ENCODE results near the gene CYBA. TPM values are rescaled to one million over a fixed set of nuclear protein-coding genes. Genes with fewer than 3 reads are reported as not detected.

Gene CYBA
- 84.2 and 250 TPM in 2 replicates for total RNA-seq (2016; rRNA removed; fragmentation: Illumina TruSeq; extraction: Trizol)
- total RNA-seq (2016; cell fraction: cytosol; rRNA removed; fragmentation: Illumina TruSeq; extraction: Trizol; ENCODE audit: low read depth): 92.1 and 114 TPM in 2 replicates
- total RNA-seq (2016; cell fraction: insoluble cytoplasmic fraction; rRNA removed; fragmentation: Illumina TruSeq; extraction: Trizol): 90.4 and 246 TPM in 2 replicates
- 55.3 and 74.3 TPM in 2 replicates for total RNA-seq (2016; cell fraction: membrane; rRNA removed; fragmentation: Illumina TruSeq; extraction: Trizol)
- 170 and 197 TPM in 2 replicates for total RNA-seq (2016; cell fraction: nucleus; rRNA removed; fragmentation: Illumina TruSeq; extraction: Trizol)
- 196 and 258 TPM in 2 replicates for polyA plus RNA-seq (2011; rRNA removed)
- 338 and 484 TPM in 2 replicates for polyA plus RNA-seq (2011; cell fraction: cytosol; rRNA removed)
- 620 and 660 TPM in 2 replicates for polyA plus RNA-seq (2011; cell fraction: nucleus; rRNA removed)
- 207 and 213 TPM in 2 replicates for polyA plus RNA-seq (2012)
- polyA plus RNA-seq (2016; cell fraction: cytosol; fragmentation: Illumina TruSeq; extraction: Trizol; ENCODE audit: low read depth): 111 and 128 TPM in 2 replicates
- polyA plus RNA-seq (2016; cell fraction: insoluble cytoplasmic fraction; fragmentation: Illumina TruSeq; extraction: Trizol; ENCODE audit: low read depth): 97.6 and 108 TPM in 2 replicates
- polyA plus RNA-seq (2016; cell fraction: membrane; fragmentation: Illumina TruSeq; extraction: Trizol; ENCODE audit: low read depth): 58.9 and 66.6 TPM in 2 replicates
- polyA plus RNA-seq (2016; cell fraction: nucleus; fragmentation: Illumina TruSeq; extraction: Trizol; ENCODE audit: insufficient read depth, low read depth): 462 and 471 TPM in 2 replicates
- 170 and 432 TPM in 2 replicates for polyA minus RNA-seq (2011; rRNA and poly(A)+ RNA removed; ENCODE audit: low replicate concordance)
- 173 and 183 TPM in 2 replicates for polyA minus RNA-seq (2011; cell fraction: cytosol; rRNA and poly(A)+ RNA removed)
- polyA minus RNA-seq (2011; cell fraction: nucleus; rRNA and poly(A)+ RNA removed): 79.1 and 82.6 TPM in 2 replicates
- percentile 83 among the genes with signal in this experiment for Bru-seq, nascent RNA
- BruChase-seq, experiment 1, labeled RNA remaining after a 6-hour chase: percentile 73 among the genes with signal in this experiment
- BruChase-seq, experiment 2, labeled RNA remaining after a 2-hour chase: percentile 84 among the genes with signal in this experiment
- long read RNA-seq, experiment 1, transcript CYBA-201 (6 exons, 797 nt): major isoform, 308 of 331 reads
- long read RNA-seq, experiment 1, partial matches to known transcripts: 8 of 331 reads
- long read RNA-seq, experiment 1, other reads (novel, unspliced or antisense): 13 of 331 reads
- long read RNA-seq, experiment 2, transcript CYBA-201 (6 exons, 797 nt): major isoform, 657 of 755 reads
- long read RNA-seq, experiment 2, partial matches to known transcripts: 48 of 755 reads
- long read RNA-seq, experiment 2, other reads (novel, unspliced or antisense): 47 of 755 reads

DNA sequence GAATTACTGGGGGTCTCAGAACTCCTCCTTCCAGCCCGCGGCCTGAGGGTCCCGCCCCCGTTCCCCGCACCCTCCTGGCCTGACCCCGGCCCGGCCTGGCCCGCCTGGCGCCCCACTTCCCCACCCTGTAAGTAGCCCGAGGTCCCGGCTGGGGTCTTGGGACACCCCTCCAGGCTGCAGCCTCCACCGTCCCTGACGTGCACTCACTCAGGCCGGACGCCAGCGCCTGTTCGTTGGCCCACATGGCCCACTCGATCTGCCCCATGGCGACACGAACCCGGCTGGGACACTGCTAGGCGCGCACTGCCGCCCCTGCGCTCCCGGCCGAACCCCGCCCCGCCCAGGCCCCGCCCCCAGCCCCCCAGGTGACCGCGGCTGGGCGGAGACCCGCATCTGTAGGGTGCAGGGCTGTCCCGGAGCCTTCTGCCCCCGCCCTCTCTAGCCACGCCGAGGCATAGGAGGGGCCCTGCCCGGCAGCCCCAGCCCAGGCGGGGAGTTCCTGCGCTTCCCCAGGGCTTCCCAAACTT is at the start of gene CYBA:
CYBA (minus strand) TSS at position 305 of the 527 bp plus-strand sequence; CDS start at position 265, 40 bp downstream.
- H3K4me3 ChIP-seq (replicated peaks in 1 of 3; ENCODE audit: insufficient read depth in 1 of 3, low read depth in 2 of 3, low read length in 3 of 3): peak within 1 kb of the TSS; percentile 66 to 100 (median 94)
- FAIRE-seq: no peak
- H3K36me3 ChIP-seq (replicated peaks in 1 of 2; ENCODE audit: control insufficient read depth in 1 of 2, insufficient read depth in 2 of 2, low read length in 2 of 2): peaks cover 5 to 24% of the 10 kb centered on the region in 2 experiments
- WGBS (ENCODE audit: low lambda C conversion rate): 2% methylated on average over 17 of the region's 41 CpGs
- POLR2A ChIA-PET: interaction anchor here (0.8 to 5.2 kb wide), 6 partner anchors 10 to 53 kb away, joined by 3 to 51 read pairs (median 4); partner anchors contain the start of gene MVD
- H2AFZ ChIP-seq (ENCODE audit: low read length): no peak within 1 kb of the TSS
- intact Hi-C loops (cut with micrococcal nuclease; ENCODE audit: unreplicated experiment) (loop anchor here (2.0 to 5.0 kb wide), 2 partner anchors 34 to 54 kb away; no protein-coding TSS in a partner anchor), in situ Hi-C loops (cut with HindIII; ENCODE audit: extremely low pct_ligation_motif_present, low pct_unique_long_range_greater_than_20kb) (no loop called here)
- peak within 1 kb of the TSS; percentile 97 for H3K4me2 ChIP-seq (ENCODE audit: low read depth, low read length)
- peak; percentile 83 for DNase-seq (ENCODE audit: low spot score)
- ATAC-seq: peak; percentile 76
- H4K20me1 ChIP-seq (ENCODE audit: insufficient read depth, low read length): peaks cover 8% of the 10 kb centered on the region; the same call in 1 of the 2 replicates
- H3K9me3 ChIP-seq (ENCODE audit: low read length): no peaks in the 10 kb centered on the region
- BruUV-seq (replicated peaks): no TSS peak
- peak within 1 kb of the TSS; percentile 88 for H3K27ac ChIP-seq (ENCODE audit: extremely low read length, insufficient read depth, low read length)
- CTCF ChIA-PET (ENCODE audit: low intra/inter-chr PET ratio, low total read pairs): no interaction called here
- no peaks in the 10 kb centered on the region for H3K27me3 ChIP-seq (ENCODE audit: control insufficient read depth in 1 of 2, insufficient read depth in 2 of 2, low read length in 2 of 2)
- H3K79me2 ChIP-seq (ENCODE audit: insufficient read depth, low read length): peaks cover 18% of the 10 kb centered on the region
- peaks cover 27% of the 10 kb centered on the region for H3K4me1 ChIP-seq (ENCODE audit: insufficient read depth, low read length)
- H3K9ac ChIP-seq (ENCODE audit: insufficient read depth, low read depth, low read length): peak within 1 kb of the TSS; percentile 86
- TF ChIP-seq ZNF703 (CRISPR knock-in tag; IDR thresholded peaks at IDR 0.05; ENCODE audit: borderline replicate concordance) (no peak; the same call in 1 of the 2 replicates), REST (IDR thresholded peaks at IDR 0.05; ENCODE audit: borderline replicate concordance in 1 of 2, low read depth in 1 of 2, low read length in 2 of 2) (peak in 1 of 2 experiments; percentile 51; a peak in 1 of 4 replicates), ZNF564 (CRISPR knock-in tag; IDR thresholded peaks at IDR 0.05) (peak; percentile 33; the same call in 1 of the 2 replicates), HDAC6 (IDR thresholded peaks at IDR 0.05; ENCODE audit: low read depth, low read length) (no peak), HMG20B (CRISPR knock-in tag; conservative IDR thresholded peaks at IDR 0.05) (no peak), MAFK (conservative IDR thresholded peaks at IDR 0.05 in 1 of 2, IDR thresholded peaks at IDR 0.05 in 1 of 2; ENCODE audit: low read length in 2 of 2) (no peak), SSRP1 (CRISPR knock-in tag; IDR thresholded peaks at IDR 0.05) (no peak), ZNF263 (CRISPR knock-in tag; IDR thresholded peaks at IDR 0.05) (peak; percentile 58; the same call in 1 of the 2 replicates), FOXM1 (CRISPR knock-in tag; IDR thresholded peaks at IDR 0.05) (peak; percentile 46; the same call in 1 of the 2 replicates), HNF4A (CRISPR knock-in tag; IDR thresholded peaks at IDR 0.05) (no peak), ZNF567 (CRISPR knock-in tag; IDR thresholded peaks at IDR 0.05; ENCODE audit: borderline replicate concordance) (no peak)
- TF ChIP-seq, protein P1, sequence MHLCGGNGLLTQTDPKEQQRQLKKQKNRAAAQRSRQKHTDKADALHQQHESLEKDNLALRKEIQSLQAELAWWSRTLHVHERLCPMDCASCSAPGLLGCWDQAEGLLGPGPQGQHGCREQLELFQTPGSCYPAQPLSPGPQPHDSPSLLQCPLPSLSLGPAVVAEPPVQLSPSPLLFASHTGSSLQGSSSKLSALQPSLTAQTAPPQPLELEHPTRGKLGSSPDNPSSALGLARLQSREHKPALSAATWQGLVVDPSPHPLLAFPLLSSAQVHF (CRISPR knock-in tag; IDR thresholded peaks at IDR 0.05): peak; percentile 79; the same call in 1 of the 2 replicates
